Myocyte (in vitro differentiated cells): ENCODE measurements around the gene HOXB9. TPM values are rescaled to one million over a fixed set of nuclear protein-coding genes. Genes with fewer than 3 reads are reported as not detected.
A peak's percentile ranks its signal among the peaks of the same experiment; 100 is the strongest.

Source experiments
- DNase-seq: peaks from one replicate; pipeline ENCODE4 v3.0.0-alpha.2; 2012; ENCODE audit warnings: low read depth
- total RNA-seq: library from RNA; depleted of rRNA; stranded (reverse); fragments of >200 nt; gene quantifications from 2 replicates; pipeline ENCODE4 v1.2.3, GENCODE V29; 2014

HOXB9 gene
- total RNA-seq, 1 donor from 2014 or later, result 6.6 TPM

GRCh38 chr17:48639982-48640857 is 14.1 kb upstream of the HOXB9 start:
- no peak for DNase-seq

- DNase-seq, result no peak
Observed at GRCh38 chr17:48639136-48639535, 13.0 kb upstream of the HOXB9 start.

- peak; percentile 60 for DNase-seq
Observed at GRCh38 chr17:48637323-48638260, 11.4 kb upstream of the HOXB9 start.

- DNase-seq, result peak; percentile 80
Observed at GRCh38 chr17:48636177-48637018, 10.2 kb upstream of the HOXB9 start.

- no peak for DNase-seq
Observed at GRCh38 chr17:48634493-48635208, 8.5 kb upstream of the HOXB9 start.

- DNase-seq, result no peak
Observed at GRCh38 chr17:48633266-48633677, 7.1 kb upstream of the HOXB9 start.

- DNase-seq, result no peak
Observed at GRCh38 chr17:48632579-48633265, 6.6 kb upstream of the HOXB9 start.

- DNase-seq, result no peak
Observed at GRCh38 chr17:48631693-48632578, 5.8 kb upstream of the HOXB9 start.

GRCh38 chr17:48630925-48631692 is 5.0 kb upstream of the HOXB9 start:
- DNase-seq, result no peak

GRCh38 chr17:48630009-48630924 is 4.1 kb upstream of the HOXB9 start:
- no peak for DNase-seq

- DNase-seq, result no peak
Observed at GRCh38 chr17:48629411-48629759, 3.2 kb upstream of the HOXB9 start.

- DNase-seq, result no peak
Observed at GRCh38 chr17:48628649-48629410, 2.7 kb upstream of the HOXB9 start.

GRCh38 chr17:48627623-48628521 is 1.7 kb upstream of the HOXB9 start:
- no peak for DNase-seq

- DNase-seq, result no peak
Observed at GRCh38 chr17:48627118-48627597, 1.0 kb upstream of the HOXB9 start.
